ENCODE measurements around the gene GEMIN5. TPM values are rescaled to one million over a fixed set of nuclear protein-coding genes. Genes with fewer than 3 reads are reported as not detected.

The GEMIN5 gene, protein sequence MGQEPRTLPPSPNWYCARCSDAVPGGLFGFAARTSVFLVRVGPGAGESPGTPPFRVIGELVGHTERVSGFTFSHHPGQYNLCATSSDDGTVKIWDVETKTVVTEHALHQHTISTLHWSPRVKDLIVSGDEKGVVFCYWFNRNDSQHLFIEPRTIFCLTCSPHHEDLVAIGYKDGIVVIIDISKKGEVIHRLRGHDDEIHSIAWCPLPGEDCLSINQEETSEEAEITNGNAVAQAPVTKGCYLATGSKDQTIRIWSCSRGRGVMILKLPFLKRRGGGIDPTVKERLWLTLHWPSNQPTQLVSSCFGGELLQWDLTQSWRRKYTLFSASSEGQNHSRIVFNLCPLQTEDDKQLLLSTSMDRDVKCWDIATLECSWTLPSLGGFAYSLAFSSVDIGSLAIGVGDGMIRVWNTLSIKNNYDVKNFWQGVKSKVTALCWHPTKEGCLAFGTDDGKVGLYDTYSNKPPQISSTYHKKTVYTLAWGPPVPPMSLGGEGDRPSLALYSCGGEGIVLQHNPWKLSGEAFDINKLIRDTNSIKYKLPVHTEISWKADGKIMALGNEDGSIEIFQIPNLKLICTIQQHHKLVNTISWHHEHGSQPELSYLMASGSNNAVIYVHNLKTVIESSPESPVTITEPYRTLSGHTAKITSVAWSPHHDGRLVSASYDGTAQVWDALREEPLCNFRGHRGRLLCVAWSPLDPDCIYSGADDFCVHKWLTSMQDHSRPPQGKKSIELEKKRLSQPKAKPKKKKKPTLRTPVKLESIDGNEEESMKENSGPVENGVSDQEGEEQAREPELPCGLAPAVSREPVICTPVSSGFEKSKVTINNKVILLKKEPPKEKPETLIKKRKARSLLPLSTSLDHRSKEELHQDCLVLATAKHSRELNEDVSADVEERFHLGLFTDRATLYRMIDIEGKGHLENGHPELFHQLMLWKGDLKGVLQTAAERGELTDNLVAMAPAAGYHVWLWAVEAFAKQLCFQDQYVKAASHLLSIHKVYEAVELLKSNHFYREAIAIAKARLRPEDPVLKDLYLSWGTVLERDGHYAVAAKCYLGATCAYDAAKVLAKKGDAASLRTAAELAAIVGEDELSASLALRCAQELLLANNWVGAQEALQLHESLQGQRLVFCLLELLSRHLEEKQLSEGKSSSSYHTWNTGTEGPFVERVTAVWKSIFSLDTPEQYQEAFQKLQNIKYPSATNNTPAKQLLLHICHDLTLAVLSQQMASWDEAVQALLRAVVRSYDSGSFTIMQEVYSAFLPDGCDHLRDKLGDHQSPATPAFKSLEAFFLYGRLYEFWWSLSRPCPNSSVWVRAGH (N-terminal part only)
- 23.3 to 28.2 TPM (median 25.2 TPM) in 5 replicates for total RNA-seq (2022; extraction: Qiagen RNA extraction; ENCODE audit: low read depth)

GRCh38 chr5:154937718-154938466 lies at the start of gene GEMIN5:
Gene GEMIN5, minus strand, starts transcription at chr5:154938211. Its CDS starts 78 bp downstream, at chr5:154938133.

DNA sequence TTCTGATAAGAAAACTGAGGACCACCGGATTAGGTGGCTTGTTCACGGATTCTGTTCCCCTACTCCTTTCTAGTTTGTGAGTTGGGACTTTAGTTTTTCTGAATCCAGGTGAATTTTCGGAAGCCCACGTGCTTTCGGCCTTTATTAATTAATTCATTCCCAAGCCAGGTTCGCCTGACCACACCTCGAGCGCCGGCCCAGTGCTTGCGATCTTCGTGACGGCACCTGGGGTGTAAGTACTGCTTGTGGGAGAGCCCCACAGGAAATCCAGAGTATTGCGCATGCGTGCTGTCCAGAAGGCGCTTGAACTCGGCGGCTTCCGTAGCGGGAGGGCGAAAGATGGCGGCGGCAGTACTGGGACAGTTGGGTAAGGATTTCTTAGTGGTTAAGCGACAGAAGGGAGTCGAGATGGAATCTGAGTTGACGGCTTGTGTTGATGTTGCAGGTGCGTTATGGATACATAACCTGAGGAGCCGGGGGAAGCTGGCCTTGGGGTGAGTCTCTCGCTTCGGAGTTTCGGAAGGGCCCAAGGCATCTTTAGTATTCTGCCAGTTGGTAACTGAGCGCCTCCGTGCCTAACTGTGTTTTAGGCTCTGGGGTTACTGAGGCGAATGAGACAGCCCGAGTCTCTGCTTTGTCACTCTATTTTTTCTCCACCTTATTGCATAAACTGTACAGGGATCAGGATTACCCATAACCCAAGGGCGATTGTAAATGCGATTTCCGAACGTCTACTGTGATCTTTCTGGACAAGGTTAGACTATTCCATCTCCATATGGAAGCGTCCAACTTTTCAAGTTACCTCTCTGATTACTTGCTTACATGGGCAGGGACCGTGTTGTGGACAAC lies 3.0 kb upstream of the GEMIN5 start, which contains the start of gene MRPL22:
Gene MRPL22, plus strand, starts transcription at position 302 of the 849 bp plus-strand sequence. Its CDS starts 38 bp downstream, at position 340.

GRCh38 chr5:154858297-154858971 lies 79.6 kb downstream of the GEMIN5 start, which contains the start of gene CNOT8:
Gene CNOT8, plus strand, starts transcription at chr5:154858627. Its CDS starts 4,652 bp downstream, at chr5:154863279.

GRCh38 chr5:154850255-154851062 lies 87.6 kb downstream of the GEMIN5 start, which contains the start of gene FAXDC2:
Gene FAXDC2, minus strand, starts transcription at chr5:154850603. Its CDS starts 12,425 bp downstream, at chr5:154838178.

Other genes with a start within 250 kb of the GEMIN5 start
- gene LARP1, start 182.8 kb downstream of the GEMIN5 start, total RNA-seq (2022; extraction: Qiagen RNA extraction; ENCODE audit: low read depth) = 115 to 141 TPM (median 132 TPM) in 5 replicates
- 0.16 to 0.54 TPM (median 0.22 TPM) in 4 of 5 replicates, not detected in the other for gene FAXDC2, start 87.6 kb downstream of the GEMIN5 start, total RNA-seq (2022; extraction: Qiagen RNA extraction; ENCODE audit: low read depth)
- 28.3 to 39.8 TPM (median 38.4 TPM) in 5 replicates for gene CNOT8, start 79.6 kb downstream of the GEMIN5 start, total RNA-seq (2022; extraction: Qiagen RNA extraction; ENCODE audit: low read depth)
- gene MRPL22, start 2.9 kb upstream of the GEMIN5 start, total RNA-seq (2022; extraction: Qiagen RNA extraction; ENCODE audit: low read depth) = 48.4 to 73.4 TPM (median 57.6 TPM) in 5 replicates
- 0.02 to 0.06 TPM in 2 of 5 replicates, not detected in the others for gene KIF4B, start 75.5 kb upstream of the GEMIN5 start, total RNA-seq (2022; extraction: Qiagen RNA extraction; ENCODE audit: low read depth)

Measured in A549 treated with RU486 at 1 μM for 4 hours (cell line).